Stimulated activated CD8-positive, alpha-beta memory T cell treated with anti-CD3 and anti-CD28 coated beads, Interleukin-7, amount 100 ng/mL, for 48 hours (primary cell): ENCODE results near the gene STRN4.
A peak's percentile ranks its signal among the peaks of the same experiment; 100 is the strongest.
"Not testable (repeated sequence)": the region's sequence is repeated elsewhere in the genome, so short reads cannot be mapped to it uniquely, and the experiment has no call there.

Experiments
- DNase-seq, 2 donors: peaks; one replicate each; pipeline ENCODE4 v3.0.0-alpha.2; 2020; ENCODE audit warnings: low read depth in 1 of 2; ENCODE audit errors: extremely low read depth in 1 of 2

STRN4 gene

DNA sequence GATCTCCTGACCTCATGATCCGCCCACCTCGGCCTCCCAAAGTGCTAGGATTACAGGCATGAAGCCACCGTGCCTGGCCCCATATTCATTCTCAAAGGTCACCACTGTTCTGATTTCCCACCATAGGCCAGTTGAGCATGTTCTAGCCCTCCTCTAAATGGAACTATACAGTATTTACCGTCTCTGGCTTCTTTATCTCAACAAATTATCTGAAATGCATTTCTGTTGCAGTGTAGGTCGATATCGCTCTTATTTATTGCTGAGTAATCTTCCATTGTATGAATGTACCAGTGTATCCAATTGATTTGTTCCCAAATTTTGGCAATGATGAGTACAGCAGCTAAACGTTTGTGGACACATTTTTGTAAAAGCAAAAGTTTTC, 26.8 kb upstream of the STRN4 start:
- DNase-seq = no peak

GRCh38 chr19:46772170-46773017, 26.1 kb upstream of the STRN4 start:
- no peak for DNase-seq

DNA sequence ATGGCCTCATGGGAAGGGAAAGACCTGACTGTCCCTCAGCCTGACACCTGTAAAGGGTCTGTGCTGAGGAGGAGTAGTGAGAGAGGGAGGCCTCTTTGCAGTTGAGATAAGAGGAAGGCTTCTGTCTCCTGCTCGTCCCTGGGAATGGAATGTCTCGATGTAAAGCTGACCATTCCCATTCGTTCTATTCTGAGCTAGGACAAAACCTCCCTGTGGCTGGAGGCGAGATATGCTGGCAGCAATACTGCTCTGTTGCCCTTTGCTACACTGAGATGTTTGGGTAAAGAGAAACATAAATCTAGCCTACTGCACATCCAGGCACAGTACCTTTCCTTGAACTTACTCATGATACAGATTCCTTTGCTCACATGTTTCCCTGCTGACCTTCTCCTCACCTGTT, 22.5 kb upstream of the STRN4 start:
- not testable (repeated sequence) for DNase-seq

- no peak for DNase-seq
These were observed 20.5 kb upstream of the STRN4 start for GRCh38 chr19:46766569-46767317.

GRCh38 chr19:46764817-46765291, 18.6 kb upstream of the STRN4 start:
- DNase-seq = no peak

GRCh38 chr19:46762245-46762890, 16.1 kb upstream of the STRN4 start:
- no peak for DNase-seq

DNA sequence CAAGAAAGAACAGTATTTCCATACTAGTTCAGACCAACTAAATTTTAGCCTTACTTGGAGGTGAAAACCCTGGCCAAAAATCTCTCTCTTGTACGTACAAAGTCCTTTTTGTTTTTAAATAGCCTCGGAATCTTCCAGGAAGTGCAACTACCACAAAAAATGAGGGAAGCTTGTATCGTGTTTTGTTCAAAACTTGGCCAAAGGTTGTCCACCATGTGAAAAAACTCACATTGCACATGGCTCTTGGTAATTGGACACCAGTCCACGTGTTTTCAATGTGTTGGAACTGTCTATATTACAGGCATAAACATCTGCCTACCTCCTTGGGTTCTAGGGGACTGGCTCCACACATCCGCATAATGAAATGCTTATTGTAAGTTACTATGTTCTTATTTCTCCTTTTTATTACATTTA, 15.2 kb upstream of the STRN4 start:
- DNase-seq = no peak

DNA sequence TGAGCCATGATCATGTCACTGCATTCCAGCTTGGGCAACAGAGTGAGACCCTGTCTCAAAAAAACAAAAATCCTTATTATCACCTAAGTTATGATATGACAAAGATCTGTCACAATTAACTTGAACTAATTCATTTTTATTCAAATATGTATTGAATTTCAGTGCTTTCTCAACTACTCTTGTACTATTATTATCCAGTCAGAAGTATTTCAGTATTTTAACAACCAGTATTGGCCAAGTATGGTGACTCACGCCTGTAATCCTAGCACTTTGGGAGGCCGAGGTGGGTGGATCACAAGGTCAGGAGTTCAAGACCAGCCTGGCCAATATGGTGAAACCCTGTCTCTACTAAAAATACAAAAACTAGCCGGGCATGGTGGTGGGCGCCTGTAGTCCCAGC, 14.6 kb upstream of the STRN4 start:
- not testable (repeated sequence) for DNase-seq

DNA sequence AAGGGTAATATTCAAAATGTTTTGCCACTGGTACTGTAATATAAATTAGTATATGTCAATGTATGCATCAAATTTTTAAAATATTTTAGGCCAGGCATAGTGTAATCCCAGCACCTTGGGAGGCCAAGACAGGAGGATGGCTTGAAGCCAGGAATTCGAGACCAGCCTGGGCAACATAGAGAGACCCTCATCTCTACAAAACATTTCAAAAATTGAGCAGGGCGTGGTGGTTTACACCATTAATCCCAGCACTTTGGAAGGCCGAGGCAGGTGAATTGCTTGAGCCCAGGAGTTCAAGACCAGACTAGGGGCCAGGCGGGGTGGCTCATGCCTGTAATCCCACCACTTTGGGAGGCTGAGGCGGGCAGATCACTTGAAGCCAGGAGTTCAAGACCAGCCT, 14.1 kb upstream of the STRN4 start:
- no peak for DNase-seq

- no peak for DNase-seq
These were observed 13.6 kb upstream of the STRN4 start for GRCh38 chr19:46759817-46760333.

- no peak for DNase-seq
These were observed 13.0 kb upstream of the STRN4 start for GRCh38 chr19:46759206-46759605.

DNA sequence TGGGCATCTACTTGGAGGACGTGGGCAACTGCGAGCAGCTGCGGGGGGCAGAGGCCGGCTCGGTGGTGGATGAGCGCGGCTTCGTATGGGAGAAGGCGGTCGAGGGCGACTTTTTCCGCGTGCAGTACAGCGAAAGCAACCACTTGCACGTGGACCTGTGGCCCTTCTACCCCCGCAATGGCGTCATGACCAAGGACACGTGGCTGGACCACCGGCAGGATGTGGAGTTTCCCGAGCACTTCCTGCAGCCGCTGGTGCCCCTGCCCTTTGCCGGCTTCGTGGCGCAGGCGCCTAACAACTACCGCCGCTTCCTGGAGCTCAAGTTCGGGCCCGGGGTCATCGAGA, 10.3 kb upstream of the STRN4 start:
- no peak for DNase-seq

- DNase-seq = no peak
These were observed 9.7 kb upstream of the STRN4 start for GRCh38 chr19:46755853-46756543.

DNA sequence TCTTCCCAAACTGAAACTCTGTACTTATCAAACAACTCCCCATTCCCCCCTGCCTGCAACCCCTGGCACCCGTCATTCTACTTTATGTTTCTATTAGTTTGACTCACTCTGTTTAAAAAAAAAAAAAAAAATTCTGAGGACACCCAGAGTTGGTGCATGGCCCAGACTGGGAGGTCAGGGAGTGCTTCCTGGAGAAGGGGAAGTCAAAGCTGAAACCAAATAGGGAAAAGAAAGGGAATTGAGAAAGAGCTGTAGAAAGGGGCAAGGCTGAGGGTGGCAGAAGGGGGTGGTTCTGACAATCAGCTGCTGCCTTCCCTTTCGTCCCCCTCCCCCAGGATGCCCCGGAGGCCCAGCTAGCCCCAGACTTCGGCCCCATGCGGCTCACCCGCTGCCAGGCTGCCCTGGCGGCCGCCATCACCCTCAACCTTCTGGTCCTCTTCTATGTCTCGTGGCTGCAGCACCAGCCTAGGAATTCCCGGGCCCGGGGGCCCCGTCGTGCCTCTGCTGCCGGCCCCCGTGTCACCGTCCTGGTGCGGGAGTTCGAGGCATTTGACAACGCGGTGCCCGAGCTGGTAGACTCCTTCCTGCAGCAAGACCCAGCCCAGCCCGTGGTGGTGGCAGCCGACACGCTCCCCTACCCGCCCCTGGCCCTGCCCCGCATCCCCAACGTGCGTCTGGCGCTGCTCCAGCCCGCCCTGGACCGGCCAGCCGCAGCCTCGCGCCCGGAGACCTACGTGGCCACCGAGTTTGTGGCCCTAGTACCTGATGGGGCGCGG, 9.0 kb upstream of the STRN4 start:
- DNase-seq = no peak

- DNase-seq = peak in 1 of 2 donors; percentile 50
These were observed 7.3 kb upstream of the STRN4 start for GRCh38 chr19:46753420-46754155.

GRCh38 chr19:46748325-46749109, 2.3 kb upstream of the STRN4 start:
- DNase-seq = peak in 1 of 2 donors; percentile 68

GRCh38 chr19:46745521-46746280, 549 bp downstream of the STRN4 start, which contains the start of gene FKRP:
FKRP (plus strand) TSS chr19:46746057; CDS start chr19:46755451, 9,394 bp downstream.
- DNase-seq = no peak

- DNase-seq = no peak
These were observed 1.2 kb downstream of the STRN4 start for GRCh38 chr19:46745030-46745429.
